Osteoblast (primary cell): Measurements from ENCODE around the gene AIF1L. TPM values are rescaled to one million over a fixed set of nuclear protein-coding genes. Genes with fewer than 3 reads are reported as not detected.

ENCODE experiments used
- DNase-seq: peaks from one replicate; pipeline ENCODE4 v3.0.0; 2011; ENCODE audit warnings: low spot score, mixed read lengths; ENCODE audit not compliant: insufficient read length; ENCODE audit errors: missing footprints
- H2AFZ ChIP-seq: 2 replicates; pipeline ENCODE4 v1.6.0; 2011; ENCODE audit warnings: mild to moderate bottlenecking, low read length
- H3K27ac ChIP-seq: 2 replicates; pipeline ENCODE4 v1.5.1; 2011; ENCODE audit warnings: mild to moderate bottlenecking, low read depth, low read length, moderate library complexity
- H3K27me3 ChIP-seq: 2 replicates; pipeline ENCODE4 v1.6.0; 2012; ENCODE audit warnings: mild to moderate bottlenecking, control low read depth, inconsistent platforms, low read length, moderate library complexity; ENCODE audit not compliant: insufficient read depth
- H3K36me3 ChIP-seq: 2 replicates; pipeline ENCODE4 v1.5.1; 2011; ENCODE audit warnings: mild to moderate bottlenecking, low read length, control low read depth, moderate library complexity; ENCODE audit not compliant: insufficient read depth
- H3K4me1 ChIP-seq: 2 replicates; pipeline ENCODE4 v1.5.1; 2011; ENCODE audit warnings: mild to moderate bottlenecking, low read length, control low read depth, moderate library complexity; ENCODE audit not compliant: insufficient read depth
- H3K4me2 ChIP-seq: 2 replicates; pipeline ENCODE4 v1.6.0; 2011; ENCODE audit warnings: mild to moderate bottlenecking, low read length; ENCODE audit not compliant: insufficient read depth
- H3K4me3 ChIP-seq: fragments of 200-600 bp; sonication (generic); 3 replicates; pipeline ENCODE4 v1.5.1; 2012; ENCODE audit warnings: mild to moderate bottlenecking, low read length, inconsistent platforms; ENCODE audit not compliant: insufficient read depth
- H3K79me2 ChIP-seq: 2 replicates; pipeline ENCODE4 v1.6.0; 2012; ENCODE audit warnings: mild to moderate bottlenecking, low read length, control low read depth, inconsistent platforms; ENCODE audit not compliant: insufficient read depth
- H3K9me3 ChIP-seq: 2 replicates; pipeline ENCODE4 v1.5.1; 2011; ENCODE audit warnings: low read depth, low read length, control low read depth
- H4K20me1 ChIP-seq: 2 replicates; pipeline ENCODE4 v1.6.0; 2012; ENCODE audit warnings: mild to moderate bottlenecking, low read length, control low read depth; ENCODE audit not compliant: insufficient read depth
- total RNA-seq: library from RNA; depleted of rRNA; stranded (reverse); fragments of >200 nt; gene quantifications from 2 replicates; pipeline ENCODE4 v1.2.3, GENCODE V29; 2012
- TF ChIP-seq, protein P1 (sequence below): IDR thresholded peaks from 2 replicates; pipeline ENCODE4 v1.5.1; 2011; ENCODE audit warnings: mild to moderate bottlenecking, low read depth, low read length, moderate library complexity; ENCODE audit errors: extremely low read depth

Gene AIF1L
- total RNA-seq, 1 donor, result not detected

- Histone ChIP-seq H3K4me1 (no peaks in the 10 kb centered on the region), H3K4me2 (no peak overlapping the region), H3K79me2 (no peaks in the 10 kb centered on the region), H2AFZ (no peak overlapping the region), H3K9me3 (no peaks in the 10 kb centered on the region), H3K27ac (no peak overlapping the region), H4K20me1 (no peaks in the 10 kb centered on the region), H3K27me3 (peaks cover 13% of the 10 kb centered on the region), H3K36me3 (no peaks in the 10 kb centered on the region), H3K4me3 (no peak overlapping the region)
- TF ChIP-seq, protein P1, sequence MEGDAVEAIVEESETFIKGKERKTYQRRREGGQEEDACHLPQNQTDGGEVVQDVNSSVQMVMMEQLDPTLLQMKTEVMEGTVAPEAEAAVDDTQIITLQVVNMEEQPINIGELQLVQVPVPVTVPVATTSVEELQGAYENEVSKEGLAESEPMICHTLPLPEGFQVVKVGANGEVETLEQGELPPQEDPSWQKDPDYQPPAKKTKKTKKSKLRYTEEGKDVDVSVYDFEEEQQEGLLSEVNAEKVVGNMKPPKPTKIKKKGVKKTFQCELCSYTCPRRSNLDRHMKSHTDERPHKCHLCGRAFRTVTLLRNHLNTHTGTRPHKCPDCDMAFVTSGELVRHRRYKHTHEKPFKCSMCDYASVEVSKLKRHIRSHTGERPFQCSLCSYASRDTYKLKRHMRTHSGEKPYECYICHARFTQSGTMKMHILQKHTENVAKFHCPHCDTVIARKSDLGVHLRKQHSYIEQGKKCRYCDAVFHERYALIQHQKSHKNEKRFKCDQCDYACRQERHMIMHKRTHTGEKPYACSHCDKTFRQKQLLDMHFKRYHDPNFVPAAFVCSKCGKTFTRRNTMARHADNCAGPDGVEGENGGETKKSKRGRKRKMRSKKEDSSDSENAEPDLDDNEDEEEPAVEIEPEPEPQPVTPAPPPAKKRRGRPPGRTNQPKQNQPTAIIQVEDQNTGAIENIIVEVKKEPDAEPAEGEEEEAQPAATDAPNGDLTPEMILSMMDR, result no peak
- DNase-seq, result peak; percentile 79
Observed at GRCh38 chr9:131067625-131068024, 28.7 kb upstream of the AIF1L start.

GRCh38 chr9:131068076-131068816 is 28.1 kb upstream of the AIF1L start:
- Histone ChIP-seq H3K4me1 (no peaks in the 10 kb centered on the region), H3K4me3 (no peak overlapping the region), H3K27ac (no peak overlapping the region), H2AFZ (no peak overlapping the region), H3K36me3 (no peaks in the 10 kb centered on the region), H3K27me3 (peaks cover 13% of the 10 kb centered on the region), H4K20me1 (no peaks in the 10 kb centered on the region), H3K9me3 (no peaks in the 10 kb centered on the region), H3K4me2 (no peak overlapping the region), H3K79me2 (no peaks in the 10 kb centered on the region)
- TF ChIP-seq, protein P1, result no peak
- peak; percentile 66 for DNase-seq

DNA sequence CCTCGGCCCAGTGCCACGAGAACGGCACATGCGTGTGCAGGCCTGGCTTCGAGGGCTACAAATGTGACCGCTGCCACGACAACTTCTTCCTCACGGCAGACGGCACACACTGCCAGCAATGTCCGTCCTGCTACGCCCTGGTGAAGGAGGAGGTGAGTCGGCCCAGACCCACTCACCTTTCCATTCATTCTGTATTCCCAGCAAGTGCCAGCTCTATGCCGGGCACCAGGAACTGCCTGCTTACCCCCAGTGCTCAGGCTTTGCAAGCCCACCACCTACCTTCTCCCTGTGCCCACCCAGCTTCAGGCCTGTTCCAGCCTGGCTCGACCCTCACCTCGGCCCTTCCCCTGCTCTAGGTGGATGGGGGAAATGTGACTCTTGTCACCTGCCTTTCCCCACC is 26.6 kb upstream of the AIF1L start:
- no peaks in the 10 kb centered on the region for H3K9me3 ChIP-seq
- no peak overlapping the region for H2AFZ ChIP-seq
- no peak overlapping the region for H3K27ac ChIP-seq
- DNase-seq, result peak; percentile 62
- no peak overlapping the region for H3K4me2 ChIP-seq
- TF ChIP-seq, protein P1, result no peak
- H3K27me3 ChIP-seq, result peaks cover 13% of the 10 kb centered on the region
- H3K4me3 ChIP-seq, result no peak overlapping the region
- no peaks in the 10 kb centered on the region for H4K20me1 ChIP-seq
- no peaks in the 10 kb centered on the region for H3K4me1 ChIP-seq
- H3K79me2 ChIP-seq, result no peaks in the 10 kb centered on the region
- no peaks in the 10 kb centered on the region for H3K36me3 ChIP-seq

GRCh38 chr9:131072107-131072870 is 24.0 kb upstream of the AIF1L start:
- Histone ChIP-seq H2AFZ (no peak overlapping the region), H3K36me3 (no peaks in the 10 kb centered on the region), H3K27ac (no peak overlapping the region), H3K79me2 (no peaks in the 10 kb centered on the region), H3K4me2 (no peak overlapping the region), H3K27me3 (peaks cover 13% of the 10 kb centered on the region), H3K9me3 (no peaks in the 10 kb centered on the region), H4K20me1 (no peaks in the 10 kb centered on the region), H3K4me1 (no peaks in the 10 kb centered on the region), H3K4me3 (no peak overlapping the region)
- DNase-seq, result peak; percentile 75
- TF ChIP-seq, protein P1, result no peak
